Rectal smooth muscle tissue (tissue), 1 donor: ENCODE data around the gene TNFAIP2.
"Not testable (repeated sequence)": the region's sequence is repeated elsewhere in the genome, so short reads cannot be mapped to it uniquely, and the experiment has no call there.

ENCODE experiments used
- H3K27ac ChIP-seq: one replicate; pipeline ENCODE4 v1.7.0; 2013; ENCODE audit warnings: low read depth, low read length, inconsistent platforms
- H3K27me3 ChIP-seq: one replicate; pipeline ENCODE4 v1.7.0; 2013; ENCODE audit warnings: low read length; ENCODE audit not compliant: control insufficient read depth, insufficient read depth
- H3K36me3 ChIP-seq: one replicate; pipeline ENCODE4 v1.7.0; 2013; ENCODE audit warnings: low read length; ENCODE audit not compliant: control insufficient read depth, insufficient read depth
- H3K4me1 ChIP-seq: one replicate; pipeline ENCODE4 v1.7.0; 2013; ENCODE audit warnings: low read length; ENCODE audit not compliant: control insufficient read depth, insufficient read depth
- H3K4me3 ChIP-seq: one replicate; pipeline ENCODE4 v1.7.0; 2013; ENCODE audit warnings: low read length
- H3K9ac ChIP-seq: one replicate; pipeline ENCODE4 v1.7.0; 2013; ENCODE audit warnings: low read length

The TNFAIP2 gene

DNA sequence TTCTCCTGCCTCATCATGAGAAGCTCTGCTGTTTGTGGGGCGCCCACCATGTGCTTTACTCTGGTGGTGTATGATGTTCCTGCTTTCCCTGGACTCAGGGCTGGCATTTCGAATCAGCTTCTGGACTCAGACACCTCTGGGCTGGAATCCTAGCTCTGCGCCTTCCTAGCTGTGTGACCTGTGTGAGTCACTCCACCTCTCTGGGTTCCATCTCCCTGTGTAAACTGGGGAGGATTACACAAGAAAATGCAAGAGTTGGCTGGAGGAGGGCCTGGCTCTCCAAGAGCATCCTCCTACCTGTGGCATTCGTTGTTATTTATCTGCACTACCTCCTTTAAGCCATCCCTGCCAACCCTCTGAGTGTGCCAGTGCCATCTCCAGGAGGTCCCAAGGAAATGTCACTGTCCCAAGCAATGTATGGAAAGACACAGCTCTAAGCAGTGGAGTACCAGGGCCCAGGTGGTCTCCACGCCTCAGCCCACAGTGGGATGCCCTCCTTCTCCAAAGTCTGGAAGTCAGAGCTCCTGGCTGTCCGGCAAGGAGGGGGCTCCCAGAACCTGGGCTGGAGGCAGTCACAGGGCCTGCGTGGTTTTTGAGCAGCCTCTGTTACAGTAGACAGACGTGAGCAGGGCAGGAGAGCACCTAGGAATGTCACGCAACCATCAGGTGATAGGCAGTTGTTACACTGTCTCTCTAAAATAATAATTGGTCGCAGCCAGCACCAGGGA is 7.3 kb upstream of the TNFAIP2 start:
- H3K4me1 ChIP-seq, result peaks cover 3% of the 10 kb centered on the region
- no peak overlapping the region for H3K27ac ChIP-seq
- H3K9ac ChIP-seq, result no peak overlapping the region
- H3K27me3 ChIP-seq, result no peaks in the 10 kb centered on the region
- no peaks in the 10 kb centered on the region for H3K36me3 ChIP-seq
- no peak overlapping the region for H3K4me3 ChIP-seq

DNA sequence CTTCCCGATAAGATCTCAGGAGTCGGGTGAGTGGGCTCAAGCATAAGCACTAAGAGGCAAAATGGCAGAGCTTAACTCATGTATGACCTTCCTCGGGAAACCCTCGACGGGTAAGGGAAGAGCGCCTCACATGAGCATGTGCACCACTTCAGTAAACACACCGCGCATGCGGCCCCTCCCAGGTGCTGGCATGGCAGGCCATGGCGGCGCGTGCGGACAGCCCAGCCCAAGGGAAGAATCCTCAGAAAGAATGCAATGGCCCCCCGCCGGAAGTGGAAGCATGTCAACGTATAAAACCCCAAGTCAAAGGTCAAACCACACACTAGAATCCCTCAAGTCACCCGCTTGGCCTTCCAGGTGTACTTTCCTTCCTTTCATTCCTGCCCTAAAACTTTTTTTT is 6.6 kb upstream of the TNFAIP2 start:
- H3K27ac ChIP-seq, result no peak overlapping the region
- no peaks in the 10 kb centered on the region for H3K36me3 ChIP-seq

DNA sequence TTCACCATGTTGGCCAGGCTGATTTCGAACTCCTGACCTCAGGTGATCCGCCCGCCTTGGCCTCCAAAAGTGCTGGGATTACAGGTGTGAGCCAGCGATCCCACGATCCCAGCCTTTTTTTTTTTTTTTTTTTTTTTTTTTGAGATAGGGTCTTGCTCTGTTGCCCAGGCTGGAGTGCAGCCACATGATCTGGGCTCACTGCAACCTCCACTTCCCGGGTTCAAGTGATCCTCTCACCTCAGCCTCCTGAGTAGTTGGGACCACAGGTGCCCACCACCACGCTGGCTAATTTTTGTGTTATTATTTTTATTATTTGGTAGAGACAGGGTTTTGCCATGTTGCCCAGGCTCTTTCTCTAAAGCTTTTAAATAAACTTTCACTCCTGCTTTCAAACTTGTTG is 5.8 kb upstream of the TNFAIP2 start:
- not testable (repeated sequence) for H3K4me1 ChIP-seq

More for the DNA sequence above, 6.6 kb upstream of the TNFAIP2 start:
- Histone ChIP-seq H3K4me3 (no peak overlapping the region), H3K27me3 (no peaks in the 10 kb centered on the region), H3K4me1 (peaks cover 3% of the 10 kb centered on the region), H3K9ac (no peak overlapping the region)

DNA sequence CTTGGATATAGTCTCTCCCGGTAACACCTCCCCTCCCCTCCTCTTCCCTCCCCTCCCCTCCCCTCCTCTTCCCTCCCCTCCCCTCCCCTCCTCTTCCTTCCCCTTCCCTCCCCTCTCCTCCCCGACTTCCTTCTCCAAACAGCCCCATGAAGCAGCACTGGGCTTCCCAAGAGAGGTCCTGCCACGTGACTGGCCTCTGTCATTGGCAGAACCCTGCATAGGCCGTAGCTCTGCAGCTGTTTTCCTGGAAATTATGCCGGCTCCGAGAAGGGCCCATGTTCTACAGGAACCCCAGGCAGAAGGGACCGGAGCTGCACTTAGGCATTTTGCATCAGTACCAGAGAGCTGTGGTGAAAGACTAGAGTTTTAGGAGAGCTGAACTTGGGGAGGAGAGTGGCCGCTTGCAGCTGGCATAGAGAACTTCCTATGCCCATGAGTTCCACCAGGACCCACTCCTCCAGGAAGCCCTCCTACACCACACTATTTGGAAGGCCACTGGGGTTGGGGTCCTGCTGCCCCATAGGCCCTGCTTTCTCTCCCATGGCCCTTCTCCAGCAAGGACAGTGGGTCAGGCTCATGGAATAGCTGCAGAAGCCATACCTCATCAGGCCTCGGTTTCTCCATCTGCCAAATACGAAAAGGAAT is 5.1 kb upstream of the TNFAIP2 start:
- Histone ChIP-seq H3K4me1 (peaks cover 6% of the 10 kb centered on the region), H3K27me3 (no peaks in the 10 kb centered on the region), H3K36me3 (no peaks in the 10 kb centered on the region), H3K27ac (peak overlapping the region; percentile 52), H3K4me3 (no peak overlapping the region), H3K9ac (no peak overlapping the region)

More for the DNA sequence above, 5.8 kb upstream of the TNFAIP2 start:
- H3K27me3 ChIP-seq, H3K9ac ChIP-seq, H3K4me3 ChIP-seq, H3K36me3 ChIP-seq, H3K27ac ChIP-seq: not testable (repeated sequence)

DNA sequence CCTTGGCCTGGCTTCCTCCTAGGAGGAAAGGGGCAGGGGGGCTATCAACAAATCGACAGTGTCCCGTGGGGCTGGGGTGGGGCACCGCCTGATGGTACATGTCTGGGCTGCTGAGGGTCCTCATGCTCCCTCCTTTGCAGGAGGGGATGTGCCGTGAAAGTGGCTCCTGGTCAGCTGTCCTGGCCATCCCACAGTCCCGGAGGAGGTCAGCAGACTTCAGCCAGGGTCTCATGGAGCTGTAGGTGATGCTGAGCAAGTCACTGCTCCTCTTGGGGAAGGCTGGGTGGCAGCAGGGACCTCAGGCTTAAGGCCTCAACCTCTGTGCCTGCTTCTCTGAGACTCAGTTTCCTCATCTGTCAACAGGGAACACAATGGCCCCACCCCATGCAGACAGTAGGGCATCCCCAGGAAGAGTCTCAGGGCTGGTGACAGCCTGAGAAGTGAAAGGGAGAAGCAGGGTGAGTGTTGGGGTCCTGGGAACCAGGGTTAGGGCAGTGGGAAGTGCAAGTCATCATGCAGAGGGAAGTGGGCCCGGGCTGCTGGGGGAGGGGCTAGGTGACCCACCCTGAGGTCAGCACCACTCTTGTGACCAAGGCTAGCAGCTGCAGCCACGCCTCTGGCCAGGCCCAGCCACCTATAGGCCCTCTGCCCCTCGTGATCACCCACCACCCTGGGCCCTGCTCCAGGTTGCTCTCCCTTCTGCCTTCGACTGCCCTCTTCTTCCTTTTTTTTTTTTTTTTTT is 4.4 kb upstream of the TNFAIP2 start:
- H3K4me1 ChIP-seq, result peaks cover 6% of the 10 kb centered on the region
- peak overlapping the region; percentile 52 for H3K27ac ChIP-seq

DNA sequence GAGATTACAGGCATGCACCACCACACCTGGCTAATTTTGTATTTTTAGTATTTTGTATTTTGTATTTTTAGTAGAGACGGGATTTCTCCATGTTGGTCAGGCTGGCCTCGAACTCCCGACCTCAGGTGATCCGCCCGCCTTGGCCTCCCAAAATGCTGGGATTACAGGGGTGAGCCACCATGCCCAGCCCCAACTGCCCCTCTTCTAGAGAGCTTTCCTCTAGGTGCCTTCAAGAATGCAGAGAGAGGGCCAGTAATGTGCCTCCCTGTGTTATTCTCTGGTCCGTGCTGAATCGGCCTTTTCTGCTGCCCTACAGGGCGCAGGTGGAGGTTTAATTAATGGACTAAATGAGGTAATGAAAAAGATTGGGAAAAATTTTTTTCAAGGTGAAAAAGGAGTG is 3.7 kb upstream of the TNFAIP2 start:
- H3K4me3 ChIP-seq, H3K4me1 ChIP-seq, H3K9ac ChIP-seq, H3K27ac ChIP-seq, H3K27me3 ChIP-seq, H3K36me3 ChIP-seq: not testable (repeated sequence)

More for the DNA sequence above, 4.4 kb upstream of the TNFAIP2 start:
- no peaks in the 10 kb centered on the region for H3K36me3 ChIP-seq
- no peak overlapping the region for H3K4me3 ChIP-seq
- no peak overlapping the region for H3K9ac ChIP-seq
- no peaks in the 10 kb centered on the region for H3K27me3 ChIP-seq

DNA sequence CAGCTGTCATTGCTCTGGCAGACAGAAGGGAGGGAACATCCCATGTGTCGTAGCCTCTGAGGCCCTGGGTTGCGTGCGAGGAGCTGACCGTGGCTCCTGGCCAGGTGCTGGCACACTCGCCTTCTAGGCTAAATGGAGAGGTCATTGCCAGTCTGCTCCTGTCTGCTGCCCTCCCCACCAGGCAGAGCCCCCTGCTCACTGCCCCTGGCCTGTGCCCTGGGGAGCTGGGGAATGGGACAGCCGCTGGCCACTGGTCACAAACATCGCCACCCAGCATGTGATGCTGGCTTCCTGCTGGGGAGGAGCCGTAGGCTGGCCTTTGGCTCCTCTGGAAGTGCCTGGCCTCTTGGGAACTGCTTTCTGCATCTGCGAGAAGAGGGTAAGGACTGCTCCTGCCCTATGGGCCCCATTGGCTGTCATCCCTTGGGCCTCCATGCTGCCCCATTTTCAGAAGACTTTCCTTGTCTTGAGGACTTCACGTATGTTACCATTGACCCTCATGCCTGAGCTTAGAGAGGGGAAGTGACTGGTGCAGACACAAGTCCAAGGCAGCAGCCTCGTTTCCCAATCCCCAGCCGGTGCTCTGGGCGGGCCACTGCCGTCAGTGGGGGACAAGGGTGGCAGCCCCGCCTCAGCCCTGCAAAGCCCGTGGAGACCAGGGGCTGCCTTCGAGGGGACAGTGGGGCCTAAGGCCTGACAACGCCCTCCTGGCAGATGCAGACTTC is 2.0 kb upstream of the TNFAIP2 start:
- Histone ChIP-seq H3K27ac (peak overlapping the region; percentile 56), H3K4me3 (no peak overlapping the region), H3K27me3 (peaks cover 1% of the 10 kb centered on the region), H3K4me1 (peaks cover 6% of the 10 kb centered on the region), H3K36me3 (no peaks in the 10 kb centered on the region), H3K9ac (no peak overlapping the region)

DNA sequence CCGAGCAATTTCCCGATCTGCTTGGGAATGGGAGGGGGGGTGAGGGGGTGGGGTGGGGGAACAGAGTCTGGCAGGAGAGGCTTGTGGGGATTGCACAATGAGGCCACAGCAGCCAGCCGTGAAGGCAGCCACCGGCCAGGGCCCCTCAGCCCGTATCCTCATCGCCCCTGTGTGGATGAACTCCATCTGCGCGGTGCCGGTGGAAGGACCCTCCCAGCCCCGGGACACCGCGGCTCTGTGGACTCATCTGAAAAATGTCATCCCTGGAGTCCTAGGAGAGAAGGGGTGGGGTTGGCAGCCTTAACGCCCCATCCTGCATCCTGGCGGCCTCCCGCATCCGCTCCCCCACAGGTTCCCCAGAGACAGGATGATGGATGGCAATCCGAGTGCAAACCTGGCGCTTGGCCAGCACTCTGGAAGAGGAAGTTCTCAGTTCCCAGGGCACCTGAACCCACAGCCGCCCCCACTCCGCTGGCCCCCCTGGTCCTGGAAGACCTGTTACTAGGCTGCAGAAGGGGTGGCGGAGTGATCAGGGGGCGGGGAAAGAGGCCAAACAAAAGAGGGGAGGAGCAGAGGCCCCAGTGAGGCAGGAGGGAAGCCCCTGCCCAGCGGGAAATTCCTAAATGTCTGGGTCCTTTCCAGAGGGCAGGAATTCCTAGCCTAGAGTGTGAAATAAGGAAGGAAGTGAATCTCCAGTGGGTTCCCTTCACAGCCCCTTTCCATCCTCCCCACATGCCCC is 1.2 kb upstream of the TNFAIP2 start:
- H3K9ac ChIP-seq, result no peak overlapping the region
- peaks cover 1% of the 10 kb centered on the region for H3K27me3 ChIP-seq
- peak overlapping the region; percentile 22 for H3K4me3 ChIP-seq
- no peaks in the 10 kb centered on the region for H3K36me3 ChIP-seq
- peaks cover 6% of the 10 kb centered on the region for H3K4me1 ChIP-seq
- peak overlapping the region; percentile 73 for H3K27ac ChIP-seq

DNA sequence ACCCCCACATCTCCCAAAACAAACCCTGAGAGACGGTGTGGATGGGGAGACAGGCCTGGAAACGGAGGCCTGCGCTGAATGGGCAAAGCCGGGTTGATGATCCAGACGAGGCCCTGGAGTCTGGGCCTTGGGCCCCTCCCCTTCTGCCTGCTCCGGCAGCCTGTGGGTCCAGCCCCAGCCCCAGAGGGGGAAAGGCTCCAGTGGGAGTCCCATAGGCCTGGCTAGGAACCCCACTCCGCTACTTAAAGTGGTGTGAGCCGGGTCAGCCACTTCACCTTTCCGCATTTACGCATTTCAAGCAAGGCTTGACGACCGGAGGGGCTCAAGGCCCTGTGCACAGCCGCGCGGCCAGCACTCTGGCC is 695 bp upstream of the TNFAIP2 start:
- H3K27me3 ChIP-seq, result peaks cover 1% of the 10 kb centered on the region
- H3K9ac ChIP-seq, result no peak overlapping the region
- no peaks in the 10 kb centered on the region for H3K36me3 ChIP-seq
- peak overlapping the region; percentile 73 for H3K27ac ChIP-seq
- peak overlapping the region; percentile 22 for H3K4me3 ChIP-seq
- peaks cover 6% of the 10 kb centered on the region for H3K4me1 ChIP-seq

DNA sequence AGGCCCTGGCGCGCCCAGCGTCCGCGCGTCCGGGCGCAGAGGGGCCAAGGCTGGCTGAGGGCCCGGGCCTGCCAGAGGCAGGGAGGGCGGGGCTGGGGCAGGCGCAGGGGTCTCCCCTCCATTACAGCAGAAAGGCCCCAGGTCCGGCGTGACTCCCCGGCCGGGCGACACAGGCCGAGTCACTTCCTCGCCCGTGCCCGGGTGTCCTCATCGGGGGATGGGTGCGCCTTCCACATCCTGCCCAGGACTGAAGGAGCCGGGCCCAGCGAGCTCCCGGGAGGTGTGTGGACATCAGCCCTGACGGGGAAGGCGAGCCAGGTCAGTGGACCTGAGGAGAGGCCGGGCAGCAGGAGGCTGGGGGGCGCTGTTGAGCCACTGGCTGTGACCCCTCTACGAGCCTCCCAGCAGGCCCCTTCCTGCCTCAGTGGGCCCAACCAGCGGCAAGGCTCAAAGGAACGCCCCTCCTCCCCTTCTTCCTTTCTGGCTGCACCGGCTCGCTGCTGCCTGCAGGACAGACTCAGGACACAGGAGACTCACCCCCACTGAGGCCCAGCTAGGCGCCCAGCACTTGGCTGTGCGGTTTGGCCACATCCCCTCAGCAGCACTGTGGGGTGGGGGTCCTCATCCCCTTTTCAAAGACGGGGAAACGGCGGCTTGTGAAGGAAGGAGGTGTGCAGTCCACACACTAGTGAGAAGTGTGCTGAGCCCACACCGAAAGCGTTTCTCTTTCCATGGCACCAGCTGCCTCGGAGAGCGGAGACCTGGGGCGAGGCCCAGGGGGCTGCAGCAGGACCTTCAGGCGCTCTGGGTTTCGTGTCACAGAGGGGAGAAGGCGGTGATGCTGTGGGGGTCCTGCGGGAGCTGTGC is 606 bp downstream of the TNFAIP2 start:
- Histone ChIP-seq H3K4me3 (peak overlapping the region; percentile 69), H3K4me1 (peaks cover 3% of the 10 kb centered on the region), H3K27ac (peak overlapping the region; percentile 76), H3K36me3 (no peaks in the 10 kb centered on the region), H3K27me3 (peaks cover 1% of the 10 kb centered on the region), H3K9ac (no peak overlapping the region)

DNA sequence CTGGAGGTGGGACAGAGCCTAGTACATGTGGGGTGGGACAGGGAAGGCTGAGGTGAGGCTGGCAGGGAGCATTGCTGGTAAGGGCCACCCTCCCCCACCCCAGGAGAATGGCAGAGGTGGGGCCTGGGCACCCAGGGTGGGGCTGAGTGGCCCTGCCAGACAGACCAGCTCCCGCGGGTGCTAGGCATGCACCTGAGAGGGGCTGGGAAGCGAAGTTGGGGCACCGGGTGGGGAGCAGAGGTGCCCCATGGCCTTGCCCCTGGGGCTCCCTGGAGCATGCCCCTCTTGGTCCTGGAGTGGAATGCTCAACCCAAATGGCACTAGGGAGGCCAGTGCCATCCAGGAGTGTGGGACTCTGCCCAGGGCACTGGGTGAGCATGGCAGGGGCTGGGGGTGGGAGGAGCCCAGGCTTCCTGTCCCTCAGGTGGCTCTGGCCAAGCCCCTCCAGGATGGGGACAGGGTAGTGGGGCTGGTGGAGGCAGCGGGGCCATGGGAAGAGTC is 1.3 kb downstream of the TNFAIP2 start:
- Histone ChIP-seq H3K27ac (no peak overlapping the region), H3K4me3 (peak overlapping the region; percentile 69), H3K9ac (no peak overlapping the region), H3K4me1 (peaks cover 3% of the 10 kb centered on the region), H3K36me3 (no peaks in the 10 kb centered on the region), H3K27me3 (peaks cover 1% of the 10 kb centered on the region)
